Ovary (tissue), 9 donors: ENCODE measurements around the gene DEDD2. TPM values are rescaled to one million over a fixed set of nuclear protein-coding genes. Genes with fewer than 3 reads are reported as not detected.

ENCODE experiments used
- DNase-seq, 5 donors: peaks; one replicate each; pipeline ENCODE4 v3.0.0-alpha.2; 2019 to 2020
- H3K27ac ChIP-seq, 2 donors: fragments of 200-600 bp; one replicate each; pipeline versions ENCODE4 v1.5.1 to v1.8.0; 2019 to 2022
- H3K27me3 ChIP-seq: fragments of 200-600 bp; one replicate; pipeline ENCODE4 v1.8.0; 2022
- H3K36me3 ChIP-seq: fragments of 200-600 bp; sonication (generic); one replicate; pipeline ENCODE4 v1.5.1; 2019
- H3K4me1 ChIP-seq: one replicate; pipeline ENCODE4 v1.8.1; 2013; ENCODE audit warnings: mild to moderate bottlenecking, moderate library complexity; ENCODE audit not compliant: insufficient read depth
- H3K4me3 ChIP-seq: fragments of 200-600 bp; sonication (generic); one replicate; pipeline ENCODE4 v1.5.1; 2017
- H3K9me3 ChIP-seq, 2 donors: fragments of 200-600 bp in 1 of 2; sonication (generic) in 1 of 2; one replicate each; pipeline versions ENCODE4 v1.5.1 to v1.8.1; 2013 to 2019; ENCODE audit warnings: mild to moderate bottlenecking in 1 of 2, moderate library complexity in 1 of 2
- EP300 ChIP-seq: sonication (generic); formaldehyde crosslinking; IDR thresholded peaks from one replicate; pipeline ENCODE4 v1.6.1; 2017; ENCODE audit warnings: antibody characterized with exemption
- POLR2A ChIP-seq: fragments of 450-650 bp; IDR thresholded peaks from one replicate; pipeline ENCODE4 v1.6.1; 2017; ENCODE audit warnings: antibody characterized with exemption, mild to moderate bottlenecking, moderate library complexity
- WGBS, 3 donors: extraction: QIAGEN DNeasy Blood & Tissue Kit in 1 of 3; methylation state at CpG; one replicate each; pipeline versions ENCODE4 v1.1.5 to v1.1.7; 2013 to 2017; 5-methylcytosine and 5-hydroxymethylcytosine counted together
- intact Hi-C, 4 donors: fragments of 100-400 bp; cut with DNase I; formaldehyde crosslinking; loops; one replicate each; pipeline versions ENCODE4 v1.11.0 to v1.15.1; 2022 to 2023
- polyA plus RNA-seq, 2 donors: library from polyadenylated mRNA; stranded (reverse); fragments of 200-250 nt in 1 of 2; fragments of 350-450 nt in 1 of 2; fragmentation: Illumina TruSeq in 1 of 2; extraction: RNeasy Lipid Tissue Mini Kit (QIAGEN cat#74804) in 1 of 2; gene quantifications; one replicate each; pipeline ENCODE4 v1.2.3, GENCODE V29; 2013 to 2014
- total RNA-seq, 7 donors: library from RNA; depleted of rRNA in 2 of 7; stranded (reverse); fragments of >200 nt in 2 of 7; fragmentation: NEBNext Ultra II Directional in 3 of 7; extraction: Animal tissue kit (Norgen Biotek cat#: 25700) in 3 of 7; gene quantifications; one replicate each; pipeline versions ENCODE4 v1.1.0 to v1.2.4, GENCODE V29; 2016 to 2023
- TF ChIP-seq, protein P1 (sequence below), 3 donors: fragments of 450-650 bp in 2 of 3; fragments of 200-600 bp in 1 of 3; IDR thresholded peaks; one replicate each; pipeline versions ENCODE4 v1.5.1 to v1.8.0; 2016 to 2022; ENCODE audit warnings: antibody characterized with exemption in 3 of 3, mild to moderate bottlenecking in 1 of 3
- donor health status: DM: no; HTN: no; CAD: no; lungs with moderate emphysema.
- donor health status: DM: no; HTN: no; CAD: no.
- donor health status: Bipolar disorder and iron deficiency.
- donor health status: DM: yes; HTN: yes; CAD: no.
- donor health status: DM: no; HTN: no; CAD: no.
- donor health status: DM: yes; HTN: yes; CAD: no.

Gene DEDD2
- total and polyA plus RNA-seq, 9 donors, result 8.3 to 36.8 (median 25.1) TPM

DNA sequence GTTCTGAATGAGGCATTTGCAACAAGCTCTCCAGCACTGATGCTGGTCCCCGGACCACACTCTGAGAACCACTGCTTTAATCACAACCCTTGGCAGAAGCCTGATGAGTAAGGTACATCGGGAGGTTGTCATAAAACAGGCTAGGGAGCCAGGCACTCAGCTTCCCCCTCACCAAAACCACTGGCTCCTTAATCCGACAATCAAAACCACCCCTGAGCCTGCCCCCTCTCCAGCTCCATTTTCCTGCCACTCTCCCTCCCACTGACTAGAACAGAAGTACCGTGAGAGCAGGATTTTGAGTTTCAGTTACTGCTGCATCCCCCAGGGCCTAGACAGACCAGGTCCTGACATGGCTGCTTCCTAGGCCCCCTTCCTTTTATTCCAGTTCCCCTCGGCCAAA, 17.7 kb upstream of the DEDD2 start:
- Histone ChIP-seq H3K4me3 (no peak overlapping the region), H3K27me3 (no peaks in the 10 kb centered on the region), H3K4me1 (no peaks in the 10 kb centered on the region), H3K27ac (no peak overlapping the region), H3K36me3 (no peaks in the 10 kb centered on the region), H3K9me3 (no peaks in the 10 kb centered on the region)
- TF ChIP-seq, protein P1, sequence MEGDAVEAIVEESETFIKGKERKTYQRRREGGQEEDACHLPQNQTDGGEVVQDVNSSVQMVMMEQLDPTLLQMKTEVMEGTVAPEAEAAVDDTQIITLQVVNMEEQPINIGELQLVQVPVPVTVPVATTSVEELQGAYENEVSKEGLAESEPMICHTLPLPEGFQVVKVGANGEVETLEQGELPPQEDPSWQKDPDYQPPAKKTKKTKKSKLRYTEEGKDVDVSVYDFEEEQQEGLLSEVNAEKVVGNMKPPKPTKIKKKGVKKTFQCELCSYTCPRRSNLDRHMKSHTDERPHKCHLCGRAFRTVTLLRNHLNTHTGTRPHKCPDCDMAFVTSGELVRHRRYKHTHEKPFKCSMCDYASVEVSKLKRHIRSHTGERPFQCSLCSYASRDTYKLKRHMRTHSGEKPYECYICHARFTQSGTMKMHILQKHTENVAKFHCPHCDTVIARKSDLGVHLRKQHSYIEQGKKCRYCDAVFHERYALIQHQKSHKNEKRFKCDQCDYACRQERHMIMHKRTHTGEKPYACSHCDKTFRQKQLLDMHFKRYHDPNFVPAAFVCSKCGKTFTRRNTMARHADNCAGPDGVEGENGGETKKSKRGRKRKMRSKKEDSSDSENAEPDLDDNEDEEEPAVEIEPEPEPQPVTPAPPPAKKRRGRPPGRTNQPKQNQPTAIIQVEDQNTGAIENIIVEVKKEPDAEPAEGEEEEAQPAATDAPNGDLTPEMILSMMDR (IDR thresholded peaks at IDR 0.05), result no peak
- TF ChIP-seq POLR2A, result no peak
- no peak for TF ChIP-seq EP300
- DNase-seq, result no peak
- 74 to 88% (median 85%) methylated on average over 5 of the region's 5 CpGs for WGBS, 3 donors
- intact Hi-C loops, result loop anchor here in 1 of 4 donors (2.0 kb wide), 1 partner anchor 26 kb away; no protein-coding TSS in a partner anchor

DNA sequence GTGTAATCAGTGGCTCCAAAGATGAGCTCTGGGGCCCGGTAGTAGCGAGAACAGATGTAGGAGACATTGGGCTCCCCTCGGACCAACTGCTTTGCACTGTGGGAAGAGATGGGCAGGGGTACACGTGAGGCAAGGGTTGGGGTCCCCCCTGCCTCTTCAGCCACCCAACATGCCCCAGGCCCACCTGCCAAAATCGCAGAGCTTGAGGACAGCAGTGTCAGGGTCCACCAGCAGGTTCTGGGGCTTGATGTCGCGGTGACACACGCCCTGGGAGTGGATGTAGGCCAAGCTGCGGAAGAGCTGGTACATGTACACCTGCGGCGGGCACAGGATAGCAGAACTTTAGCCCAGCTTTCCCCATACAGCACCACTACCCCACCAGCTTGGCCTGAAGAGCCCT, 16.9 kb upstream of the DEDD2 start:
- no peaks in the 10 kb centered on the region for H3K36me3 ChIP-seq

DNA sequence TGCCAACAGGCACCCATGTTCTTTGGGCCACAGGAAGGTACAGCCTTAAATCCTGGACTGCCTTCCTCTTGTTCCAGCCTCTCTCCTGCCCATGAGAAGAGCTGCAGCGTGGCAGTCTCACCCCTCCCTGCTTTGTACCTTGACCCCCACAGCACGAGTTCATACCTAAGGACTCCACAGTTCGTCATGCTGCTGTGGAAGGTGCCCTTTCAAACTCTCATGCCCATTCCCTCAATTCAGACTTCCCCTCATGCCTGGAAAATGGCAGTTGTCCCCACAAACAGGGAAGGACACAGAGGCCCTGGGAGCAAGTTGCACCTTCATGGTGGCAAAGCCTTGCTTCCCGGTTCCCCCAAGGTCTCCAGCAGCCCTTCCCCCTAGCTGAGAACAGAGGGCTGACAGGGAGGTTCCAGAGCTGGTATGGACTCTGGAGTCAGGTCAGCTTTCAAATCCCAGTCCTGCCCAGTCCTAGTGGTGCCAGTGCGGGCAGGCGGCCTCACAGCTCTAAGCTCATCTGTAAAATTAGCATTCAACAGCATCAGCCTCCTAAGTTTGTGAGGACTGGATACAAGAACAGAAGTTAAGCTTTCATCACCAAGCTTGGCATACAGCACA, 16.3 kb upstream of the DEDD2 start:
- no peak for DNase-seq
- Histone ChIP-seq H3K4me1 (no peaks in the 10 kb centered on the region), H3K9me3 (no peaks in the 10 kb centered on the region), H3K27ac (no peak overlapping the region), H3K27me3 (no peaks in the 10 kb centered on the region), H3K36me3 (no peaks in the 10 kb centered on the region), H3K4me3 (no peak overlapping the region)
- TF ChIP-seq, protein P1 (IDR thresholded peaks at IDR 0.05), result no peak
- no peak for TF ChIP-seq POLR2A
- no peak for TF ChIP-seq EP300
- intact Hi-C loops, result loop anchor here in 1 of 4 donors (2.0 kb wide), 1 partner anchor 25 kb away; no protein-coding TSS in a partner anchor
- WGBS, 3 donors, result 71 to 86% (median 79%) methylated on average over 6 of the region's 6 CpGs

More for the DNA sequence above, 16.9 kb upstream of the DEDD2 start:
- no peak overlapping the region for H3K4me3 ChIP-seq
- H3K27ac ChIP-seq, result no peak overlapping the region
- no peaks in the 10 kb centered on the region for H3K4me1 ChIP-seq
- H3K27me3 ChIP-seq, result no peaks in the 10 kb centered on the region
- H3K9me3 ChIP-seq, result no peaks in the 10 kb centered on the region
- no peak for DNase-seq
- WGBS, 3 donors, result 89 to 91% (median 90%) methylated on average over 11 of the region's 11 CpGs
- TF ChIP-seq EP300 (no peak), POLR2A (no peak)
- TF ChIP-seq, protein P1 (IDR thresholded peaks at IDR 0.05), result no peak
- intact Hi-C loops, result loop anchor here in 1 of 4 donors (2.0 kb wide), 1 partner anchor 26 kb away; no protein-coding TSS in a partner anchor

DNA sequence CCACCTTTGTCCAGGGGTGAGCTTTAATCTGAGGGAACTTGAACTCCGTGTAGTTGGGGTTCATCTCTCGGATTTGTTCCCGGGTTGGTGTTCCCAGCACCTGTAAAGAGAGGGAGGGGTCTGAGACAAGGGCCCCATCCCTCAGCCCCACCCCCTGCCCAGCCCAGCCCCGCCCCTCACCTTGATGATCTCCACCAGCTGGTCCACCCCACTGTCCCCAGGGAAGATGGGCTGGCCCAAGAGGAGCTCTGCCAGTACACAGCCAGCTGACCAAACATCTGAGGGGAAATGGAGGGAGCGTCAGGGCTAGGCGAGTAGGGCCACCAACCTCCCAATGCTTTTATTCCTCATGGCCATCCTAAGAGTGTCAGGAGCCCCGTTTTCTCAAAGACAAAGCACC, 15.6 kb upstream of the DEDD2 start:
- Histone ChIP-seq H3K4me1 (no peaks in the 10 kb centered on the region), H3K27ac (no peak overlapping the region), H3K4me3 (no peak overlapping the region), H3K9me3 (no peaks in the 10 kb centered on the region), H3K27me3 (no peaks in the 10 kb centered on the region), H3K36me3 (no peaks in the 10 kb centered on the region)
- no peak for DNase-seq
- 47 to 56% (median 51%) methylated on average over 7 of the region's 7 CpGs for WGBS, 3 donors
- TF ChIP-seq, protein P1 (IDR thresholded peaks at IDR 0.05), result no peak
- intact Hi-C loops, result no loop called here
